BJ (cell line): Measurements from ENCODE around the gene NPAS3. TPM values are rescaled to one million over a fixed set of nuclear protein-coding genes. Genes with fewer than 3 reads are reported as not detected.

Experiments
- CTCF ChIA-PET: fragments of 350-600 bp; formaldehyde crosslinking; extraction: SDS; loops from one replicate; lab custom pipeline; 2021; ENCODE audit warnings: antibody characterized with exemption, inconsistent platforms; lab: Yijun Ruan, JAX
- POLR2A ChIA-PET: fragments of 300-600 bp; sonication (Branson Sonifier 250); formaldehyde crosslinking; extraction: SDS; loops from one replicate; lab custom pipeline; 2021; ENCODE audit warnings: antibody characterized with exemption; lab: Charles Lee
- DNase-seq: peaks from one replicate; pipeline ENCODE4 v3.0.0-alpha.2; 2011; ENCODE audit warnings: low read depth
- H3K27me3 ChIP-seq: 2 replicates; pipeline ENCODE4 v1.6.0; 2011; ENCODE audit warnings: low read length; ENCODE audit not compliant: control insufficient read depth, insufficient read depth
- H3K36me3 ChIP-seq: 2 replicates; pipeline ENCODE4 v1.5.1; 2011; ENCODE audit warnings: low read length; ENCODE audit not compliant: control insufficient read depth, insufficient read depth
- H3K4me3 ChIP-seq: 2 replicates; pipeline ENCODE4 v1.5.1; 2011; ENCODE audit warnings: low read depth, mild to moderate bottlenecking, control low read depth, low read length
- CTCF ChIP-seq: IDR thresholded peaks from 2 replicates; pipeline ENCODE4 v1.5.1; 2011; ENCODE audit warnings: low read depth, mild to moderate bottlenecking, control low read depth, inconsistent platforms, low read length, moderate library complexity; ENCODE audit not compliant: insufficient read depth
- polyA plus RNA-seq: library from polyadenylated mRNA; depleted of rRNA; stranded (reverse); fragments of >200 nt; gene quantifications from 2 replicates; pipeline ENCODE4 v1.2.3, GENCODE V29; 2011

NPAS3 gene
- polyA plus RNA-seq, 1 experiment: 0.09 TPM

GRCh38 chr14:33794791-33795305 is 856.2 kb downstream of the NPAS3 start:
- Histone ChIP-seq H3K27me3 (peaks cover 14% of the 10 kb centered on the region), H3K4me3 (no peak overlapping the region), H3K36me3 (no peaks in the 10 kb centered on the region)
- DNase-seq: no peak
- ChIA-PET POLR2A (no interaction called here), CTCF (interaction anchor here (0.7 to 1.0 kb wide), 2 partner anchors 18 to 506 kb away, joined by 3 to 5 read pairs; no protein-coding TSS in a partner anchor)
- no peak for TF ChIP-seq CTCF

- Histone ChIP-seq H3K27me3 (peaks cover 17% of the 10 kb centered on the region), H3K4me3 (no peak overlapping the region), H3K36me3 (no peaks in the 10 kb centered on the region)
- ChIA-PET POLR2A (no interaction called here), CTCF (interaction anchor here (0.9 kb wide), 1 partner anchor 8 kb away, joined by 3 read pairs; no protein-coding TSS in a partner anchor)
- no peak for DNase-seq
- TF ChIP-seq CTCF: no peak
Observed at GRCh38 chr14:33796356-33796755, 857.7 kb downstream of the NPAS3 start.

GRCh38 chr14:33799705-33800570 is 861.3 kb downstream of the NPAS3 start:
- no peaks in the 10 kb centered on the region for H3K36me3 ChIP-seq
- H3K27me3 ChIP-seq: peaks cover 20% of the 10 kb centered on the region
- TF ChIP-seq CTCF: no peak
- no peak for DNase-seq
- POLR2A ChIA-PET: no interaction called here
- no peak overlapping the region for H3K4me3 ChIP-seq
- CTCF ChIA-PET: no interaction called here

GRCh38 chr14:33800735-33801163 is 862.1 kb downstream of the NPAS3 start:
- TF ChIP-seq CTCF: no peak
- DNase-seq: no peak
- peaks cover 18% of the 10 kb centered on the region for H3K27me3 ChIP-seq
- H3K36me3 ChIP-seq: no peaks in the 10 kb centered on the region
- ChIA-PET POLR2A (no interaction called here), CTCF (no interaction called here)
- no peak overlapping the region for H3K4me3 ChIP-seq

GRCh38 chr14:33802737-33803136 is 864.1 kb downstream of the NPAS3 start:
- H3K36me3 ChIP-seq: no peaks in the 10 kb centered on the region
- no peak for TF ChIP-seq CTCF
- ChIA-PET CTCF (interaction anchor here (1.5 kb wide), 2 partner anchors 10 to 499 kb away, joined by 4 to 6 read pairs; no protein-coding TSS in a partner anchor), POLR2A (no interaction called here)
- no peak for DNase-seq
- H3K4me3 ChIP-seq: no peak overlapping the region
- H3K27me3 ChIP-seq: peaks cover 17% of the 10 kb centered on the region
